Lung (tissue), 12 donors: ENCODE results near the gene PLEKHA6. TPM values are rescaled to one million over a fixed set of nuclear protein-coding genes. Genes with fewer than 3 reads are reported as not detected.
A peak's percentile ranks its signal among the peaks of the same experiment; 100 is the strongest.

ENCODE experiments used
- ATAC-seq: fragments of 200-7000 bp; cut with Tn5 transposase; one replicate; pipeline ENCODE4 v1.9.1; 2020; ENCODE audit warnings: moderate number of reproducible peaks; ENCODE audit not compliant: insufficient read depth, low FRiP score
- DNase-seq, 3 donors: peaks; one replicate each; pipeline ENCODE4 v3.0.0-alpha.2; 2013 to 2017
- H3K27ac ChIP-seq, 2 donors: one replicate each; pipeline ENCODE4 v1.5.1; 2013; ENCODE audit warnings: mild to moderate bottlenecking in 2 of 2, moderate library complexity in 2 of 2, control low read depth in 1 of 2, inconsistent platforms in 1 of 2, low read depth in 1 of 2, low read length in 1 of 2
- H3K27me3 ChIP-seq, 3 donors: one replicate each; pipeline ENCODE4 v1.5.1; 2013; ENCODE audit warnings: low read length in 2 of 3; ENCODE audit not compliant: control insufficient read depth in 3 of 3, insufficient read depth in 3 of 3
- H3K36me3 ChIP-seq, 4 donors: one replicate each; pipeline ENCODE4 v1.5.1; 2013; ENCODE audit warnings: low read length in 4 of 4, mild to moderate bottlenecking in 1 of 4, moderate library complexity in 1 of 4; ENCODE audit not compliant: control insufficient read depth in 4 of 4, insufficient read depth in 4 of 4
- H3K4me1 ChIP-seq, 5 donors: one replicate each; pipeline ENCODE4 v1.5.1; 2013; ENCODE audit warnings: low read length in 5 of 5, mild to moderate bottlenecking in 2 of 5, moderate library complexity in 1 of 5; ENCODE audit not compliant: control insufficient read depth in 5 of 5, insufficient read depth in 5 of 5
- H3K4me3 ChIP-seq: one replicate; pipeline ENCODE4 v1.5.1; 2013; ENCODE audit warnings: mild to moderate bottlenecking, control low read depth, moderate library complexity
- H3K9ac ChIP-seq, 2 donors: one replicate each; pipeline ENCODE4 v1.5.1; 2013; ENCODE audit warnings: low read length in 2 of 2, control low read depth in 1 of 2; ENCODE audit not compliant: insufficient read depth in 1 of 2
- H3K9me3 ChIP-seq, 4 donors: one replicate each; pipeline ENCODE4 v1.5.1; 2013; ENCODE audit warnings: low read length in 3 of 4, mild to moderate bottlenecking in 1 of 4, moderate library complexity in 1 of 4; ENCODE audit not compliant: control insufficient read depth in 4 of 4, insufficient read depth in 3 of 4
- CTCF ChIP-seq: IDR thresholded peaks from 2 replicates; pipeline ENCODE4 v1.5.1; 2012; ENCODE audit warnings: mild to moderate bottlenecking; ENCODE audit errors: control extremely low read depth, extremely low read depth
- WGBS, 2 donors: extraction: QIAGEN DNeasy Blood & Tissue Kit; methylation state at CpG; one replicate each; pipeline ENCODE4 v1.1.7; 2013; 5-methylcytosine and 5-hydroxymethylcytosine counted together
- polyA plus RNA-seq, 2 donors: library from polyadenylated mRNA; stranded (reverse); fragments of 200-250 nt; gene quantifications; one replicate each; pipeline ENCODE4 v1.2.1, GENCODE V29; 2013
- total RNA-seq, 2 donors: library from RNA; depleted of rRNA in 1 of 2; stranded (reverse); fragments of >200 nt in 1 of 2; gene quantifications; one replicate each; pipeline ENCODE4 v1.2.1, GENCODE V29; 2014 to 2021
- donor health status: control.
- donor health status: control.
- donor health status: Bipolar disorder and iron deficiency.
- donor health status: healthy.
- donor health status: DM: yes; HTN: yes; CAD: no.

The PLEKHA6 gene
- total and polyA plus RNA-seq, 4 donors = 0.88 to 10.5 (median 3.3) TPM

- Histone ChIP-seq H3K4me3 (no peak overlapping the region), H3K27ac (no peak overlapping the region), H3K36me3 (no peaks in the 10 kb centered on the region), H3K27me3 (no peaks in the 10 kb centered on the region), H3K9ac (no peak overlapping the region), H3K9me3 (no peaks in the 10 kb centered on the region), H3K4me1 (peaks cover 0 to 4% (median 3%) of the 10 kb centered on the region in 5 donors)
- no peak for DNase-seq
- ATAC-seq = peak; percentile 29
- no peak for TF ChIP-seq CTCF
- 81 to 83% methylated on average over 6 of the region's 6 CpGs for WGBS, 2 donors
Observed at GRCh38 chr1:204319462-204319861, 40.3 kb downstream of the PLEKHA6 start.

GRCh38 chr1:204319027-204319426, 40.7 kb downstream of the PLEKHA6 start:
- no peak overlapping the region for H3K9ac ChIP-seq
- no peaks in the 10 kb centered on the region for H3K27me3 ChIP-seq
- TF ChIP-seq CTCF = no peak
- DNase-seq = no peak
- H3K36me3 ChIP-seq = no peaks in the 10 kb centered on the region
- no peak overlapping the region for H3K27ac ChIP-seq
- no peak for ATAC-seq
- H3K9me3 ChIP-seq = no peaks in the 10 kb centered on the region
- no peak overlapping the region for H3K4me3 ChIP-seq
- peaks cover 0 to 7% (median 3%) of the 10 kb centered on the region in 5 donors for H3K4me1 ChIP-seq
- 73 to 81% methylated on average over 5 of the region's 5 CpGs for WGBS, 2 donors

GRCh38 chr1:204318324-204318723, 41.4 kb downstream of the PLEKHA6 start:
- Histone ChIP-seq H3K36me3 (no peaks in the 10 kb centered on the region), H3K27me3 (no peaks in the 10 kb centered on the region), H3K4me3 (no peak overlapping the region), H3K4me1 (peaks cover 0 to 9% (median 3%) of the 10 kb centered on the region in 5 donors), H3K9ac (no peak overlapping the region), H3K27ac (no peak overlapping the region), H3K9me3 (no peaks in the 10 kb centered on the region)
- ATAC-seq = no peak
- WGBS, 2 donors = 70 to 88% methylated on average over 5 of the region's 5 CpGs
- DNase-seq = no peak
- no peak for TF ChIP-seq CTCF

- no peaks in the 10 kb centered on the region for H3K36me3 ChIP-seq
- H3K9me3 ChIP-seq = no peaks in the 10 kb centered on the region
- no peak for TF ChIP-seq CTCF
- DNase-seq (no peak), ATAC-seq (no peak)
- H3K9ac ChIP-seq = no peak overlapping the region
- H3K4me1 ChIP-seq = peaks cover 0 to 9% (median 3%) of the 10 kb centered on the region in 5 donors
- no peak overlapping the region for H3K4me3 ChIP-seq
- H3K27ac ChIP-seq = no peak overlapping the region
- 62 to 81% methylated on average over 5 of the region's 5 CpGs for WGBS, 2 donors
- no peaks in the 10 kb centered on the region for H3K27me3 ChIP-seq
Observed at GRCh38 chr1:204317170-204317569, 42.6 kb downstream of the PLEKHA6 start.
